Left lung (tissue), 10 donors: ENCODE results near the gene PDXK. TPM values are rescaled to one million over a fixed set of nuclear protein-coding genes. Genes with fewer than 3 reads are reported as not detected.

Experiments
- ATAC-seq: fragments of 200-7000 bp; cut with Tn5 transposase; one replicate; pipeline ENCODE4 v1.9.1; 2020; ENCODE audit warnings: moderate library complexity
- DNase-seq, 4 donors: peaks; one replicate each; pipeline ENCODE4 v3.0.0-alpha.2; 2013 to 2020
- H3K27ac ChIP-seq, 2 donors: fragments of 200-600 bp; sonication (generic) in 1 of 2; one replicate each; pipeline versions ENCODE4 v1.5.0 to v1.8.0; 2020 to 2021
- H3K27me3 ChIP-seq, 2 donors: fragments of 200-600 bp; sonication (generic) in 1 of 2; one replicate each; pipeline versions ENCODE4 v1.5.0 to v1.8.0; 2020 to 2021
- H3K36me3 ChIP-seq, 2 donors: fragments of 200-600 bp; sonication (generic) in 1 of 2; one replicate each; pipeline versions ENCODE4 v1.5.0 to v1.8.0; 2020 to 2021
- H3K4me1 ChIP-seq, 2 donors: fragments of 200-600 bp; one replicate each; pipeline ENCODE4 v1.8.0; 2021
- H3K4me3 ChIP-seq, 2 donors: fragments of 200-600 bp; sonication (generic) in 1 of 2; one replicate each; pipeline versions ENCODE4 v1.5.0 to v1.8.0; 2020 to 2021; ENCODE audit warnings: mild to moderate bottlenecking in 1 of 2
- H3K9me3 ChIP-seq, 2 donors: fragments of 200-600 bp; sonication (generic) in 1 of 2; one replicate each; pipeline versions ENCODE4 v1.5.0 to v1.8.0; 2020 to 2021
- CTCF ChIP-seq, 2 donors: fragments of 200-600 bp; sonication (generic) in 1 of 2; IDR thresholded peaks; one replicate each; pipeline versions ENCODE4 v1.5.0 to v1.8.0; 2021; ENCODE audit warnings: antibody characterized with exemption in 2 of 2
- intact Hi-C, 2 donors: fragments of 100-400 bp; cut with DNase I; formaldehyde crosslinking; loops; one replicate each; pipeline versions ENCODE4 v1.11.2 to v1.14.2; 2022
- polyA plus RNA-seq, 6 donors: library from polyadenylated mRNA; unstranded; fragments of 120-200 nt; gene quantifications; one replicate each; pipeline ENCODE4 v1.2.1, GENCODE V29; 2013; ENCODE audit not compliant: insufficient read length in 6 of 6
- total RNA-seq, 2 donors: library from RNA; stranded (reverse); fragmentation: NEBNext Ultra II Directional; extraction: Animal tissue kit (Norgen Biotek cat#: 25700); gene quantifications; one replicate each; pipeline ENCODE4 v1.2.1, GENCODE V29; 2021
- donor health status: DM: no; HTN: yes; CAD: no.
- donor health status: DM: no; HTN: no; CAD: no.

The PDXK gene
- total and polyA plus RNA-seq, 8 donors, result 36.9 to 305 (median 43.9) TPM

- no peak for ATAC-seq
- no peak overlapping the region for H3K27ac ChIP-seq
- TF ChIP-seq CTCF (IDR thresholded peaks at IDR 0.05), result no peak
- no peak overlapping the region for H3K4me3 ChIP-seq
- no peaks in the 10 kb centered on the region for H3K27me3 ChIP-seq
- intact Hi-C loops, result no loop called here
- no peak for DNase-seq
- no peaks in the 10 kb centered on the region for H3K9me3 ChIP-seq
- no peaks in the 10 kb centered on the region for H3K36me3 ChIP-seq
- peaks cover 0 to 18% of the 10 kb centered on the region in 2 donors for H3K4me1 ChIP-seq
These were observed 62.9 kb downstream of the PDXK start for GRCh38 chr21:43781846-43782245.

GRCh38 chr21:43782431-43783097 lies 63.6 kb downstream of the PDXK start:
- intact Hi-C loops, result no loop called here
- TF ChIP-seq CTCF (IDR thresholded peaks at IDR 0.05), result no peak
- DNase-seq (no peak), ATAC-seq (peak; percentile 63)
- Histone ChIP-seq H3K4me1 (peaks cover 0 to 18% of the 10 kb centered on the region in 2 donors), H3K27me3 (no peaks in the 10 kb centered on the region), H3K9me3 (no peaks in the 10 kb centered on the region), H3K36me3 (no peaks in the 10 kb centered on the region), H3K4me3 (no peak overlapping the region), H3K27ac (peak overlapping the region; percentile 61 to 69)

- Histone ChIP-seq H3K4me3 (no peak overlapping the region), H3K4me1 (peaks cover 0 to 18% of the 10 kb centered on the region in 2 donors), H3K9me3 (no peaks in the 10 kb centered on the region), H3K27me3 (no peaks in the 10 kb centered on the region), H3K36me3 (no peaks in the 10 kb centered on the region), H3K27ac (peak overlapping the region; percentile 61 to 69)
- TF ChIP-seq CTCF (IDR thresholded peaks at IDR 0.05), result no peak
- ATAC-seq, result peak; percentile 81
- intact Hi-C loops, result no loop called here
- no peak for DNase-seq
These were observed 64.3 kb downstream of the PDXK start for GRCh38 chr21:43783098-43783700.

GRCh38 chr21:43785134-43785533 lies 66.2 kb downstream of the PDXK start:
- TF ChIP-seq CTCF (IDR thresholded peaks at IDR 0.05), result no peak
- Histone ChIP-seq H3K36me3 (no peaks in the 10 kb centered on the region), H3K27me3 (no peaks in the 10 kb centered on the region), H3K4me1 (peaks cover under 1 to 24% of the 10 kb centered on the region in 2 donors), H3K27ac (no peak overlapping the region), H3K9me3 (no peaks in the 10 kb centered on the region), H3K4me3 (no peak overlapping the region)
- intact Hi-C loops, result no loop called here
- ATAC-seq (no peak), DNase-seq (no peak)

- Histone ChIP-seq H3K4me3 (no peak overlapping the region), H3K27me3 (no peaks in the 10 kb centered on the region), H3K27ac (no peak overlapping the region), H3K36me3 (no peaks in the 10 kb centered on the region), H3K9me3 (no peaks in the 10 kb centered on the region), H3K4me1 (peaks cover 6 to 36% of the 10 kb centered on the region in 2 donors)
- TF ChIP-seq CTCF (IDR thresholded peaks at IDR 0.05), result no peak
- DNase-seq (no peak), ATAC-seq (no peak)
- intact Hi-C loops, result no loop called here
These were observed 67.4 kb downstream of the PDXK start for GRCh38 chr21:43786300-43786806.
